Measurements from ENCODE around the gene PSEN2. TPM values are rescaled to one million over a fixed set of nuclear protein-coding genes. Genes with fewer than 3 reads are reported as not detected.
"Not testable (repeated sequence)": the region's sequence is repeated elsewhere in the genome, so short reads cannot be mapped to it uniquely, and the experiment has no call there.

The PSEN2 gene
- total and polyA plus RNA-seq, 7 donors: 4.4 to 56.8 (median 23.2) TPM

GRCh38 chr1:226827968-226828513 lies 42.4 kb upstream of the PSEN2 start:
- intact Hi-C loops (cut with DNase I): loop anchor here (1.0 to 10.0 kb wide), 6 partner anchors 89 to 403 kb away; partner anchors contain the start of gene ITPKB
- no peaks in the 10 kb centered on the region for H3K27me3 ChIP-seq
- TF ChIP-seq, protein P1, sequence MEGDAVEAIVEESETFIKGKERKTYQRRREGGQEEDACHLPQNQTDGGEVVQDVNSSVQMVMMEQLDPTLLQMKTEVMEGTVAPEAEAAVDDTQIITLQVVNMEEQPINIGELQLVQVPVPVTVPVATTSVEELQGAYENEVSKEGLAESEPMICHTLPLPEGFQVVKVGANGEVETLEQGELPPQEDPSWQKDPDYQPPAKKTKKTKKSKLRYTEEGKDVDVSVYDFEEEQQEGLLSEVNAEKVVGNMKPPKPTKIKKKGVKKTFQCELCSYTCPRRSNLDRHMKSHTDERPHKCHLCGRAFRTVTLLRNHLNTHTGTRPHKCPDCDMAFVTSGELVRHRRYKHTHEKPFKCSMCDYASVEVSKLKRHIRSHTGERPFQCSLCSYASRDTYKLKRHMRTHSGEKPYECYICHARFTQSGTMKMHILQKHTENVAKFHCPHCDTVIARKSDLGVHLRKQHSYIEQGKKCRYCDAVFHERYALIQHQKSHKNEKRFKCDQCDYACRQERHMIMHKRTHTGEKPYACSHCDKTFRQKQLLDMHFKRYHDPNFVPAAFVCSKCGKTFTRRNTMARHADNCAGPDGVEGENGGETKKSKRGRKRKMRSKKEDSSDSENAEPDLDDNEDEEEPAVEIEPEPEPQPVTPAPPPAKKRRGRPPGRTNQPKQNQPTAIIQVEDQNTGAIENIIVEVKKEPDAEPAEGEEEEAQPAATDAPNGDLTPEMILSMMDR (IDR thresholded peaks at IDR 0.05): peak in 3 of 4 experiments; percentile 92 to 96 (median 95)
- peak in 3 of 4 donors; percentile 3 to 48 (median 5) for TF ChIP-seq POLR2AphosphoS5 (IDR thresholded peaks at IDR 0.05)
- no peak for TF ChIP-seq POLR2A (IDR thresholded peaks at IDR 0.05)
- TF ChIP-seq EP300 (IDR thresholded peaks at IDR 0.05): no peak
- no peaks in the 10 kb centered on the region for H3K36me3 ChIP-seq
- WGBS, 2 donors: 8 to 12% methylated on average over 19 of the region's 19 CpGs
- peak overlapping the region; percentile 83 to 90 (median 88) for H3K27ac ChIP-seq
- peaks cover 0 to 23% (median 16%) of the 10 kb centered on the region in 4 donors for H3K4me1 ChIP-seq
- peak overlapping the region in 3 of 4 donors; percentile 17 to 28 (median 21) for H3K4me3 ChIP-seq
- DNase-seq: peak; percentile 98
- no peaks in the 10 kb centered on the region for H3K9me3 ChIP-seq

GRCh38 chr1:226829105-226829504 lies 41.3 kb upstream of the PSEN2 start:
- no peak for DNase-seq
- peaks cover 0 to 20% (median 16%) of the 10 kb centered on the region in 4 donors for H3K4me1 ChIP-seq
- no peaks in the 10 kb centered on the region for H3K27me3 ChIP-seq
- no peaks in the 10 kb centered on the region for H3K9me3 ChIP-seq
- no peaks in the 10 kb centered on the region for H3K36me3 ChIP-seq
- no peak overlapping the region for H3K27ac ChIP-seq
- no peak overlapping the region for H3K4me3 ChIP-seq
- intact Hi-C loops (cut with DNase I): loop anchor here (2.0 to 10.0 kb wide), 5 partner anchors 90 to 404 kb away; partner anchors contain the start of gene ITPKB
- TF ChIP-seq POLR2A (IDR thresholded peaks at IDR 0.05) (no peak), EP300 (IDR thresholded peaks at IDR 0.05) (no peak), POLR2AphosphoS5 (IDR thresholded peaks at IDR 0.05) (no peak)
- TF ChIP-seq, protein P1 (IDR thresholded peaks at IDR 0.05): no peak
- 91 to 96% methylated on average over 2 of the region's 2 CpGs for WGBS, 2 donors

GRCh38 chr1:226831953-226832352 lies 38.5 kb upstream of the PSEN2 start:
- H3K4me3 ChIP-seq: no peak overlapping the region
- no peak for DNase-seq
- H3K4me1 ChIP-seq: peaks cover 0 to 15% (median 13%) of the 10 kb centered on the region in 4 donors
- WGBS, 2 donors: 94 to 97% methylated on average over 4 of the region's 4 CpGs
- no peak overlapping the region for H3K27ac ChIP-seq
- intact Hi-C loops (cut with DNase I): no loop called here
- H3K36me3 ChIP-seq: no peaks in the 10 kb centered on the region
- no peaks in the 10 kb centered on the region for H3K27me3 ChIP-seq
- no peaks in the 10 kb centered on the region for H3K9me3 ChIP-seq
- no peak for TF ChIP-seq POLR2AphosphoS5 (IDR thresholded peaks at IDR 0.05)

DNA sequence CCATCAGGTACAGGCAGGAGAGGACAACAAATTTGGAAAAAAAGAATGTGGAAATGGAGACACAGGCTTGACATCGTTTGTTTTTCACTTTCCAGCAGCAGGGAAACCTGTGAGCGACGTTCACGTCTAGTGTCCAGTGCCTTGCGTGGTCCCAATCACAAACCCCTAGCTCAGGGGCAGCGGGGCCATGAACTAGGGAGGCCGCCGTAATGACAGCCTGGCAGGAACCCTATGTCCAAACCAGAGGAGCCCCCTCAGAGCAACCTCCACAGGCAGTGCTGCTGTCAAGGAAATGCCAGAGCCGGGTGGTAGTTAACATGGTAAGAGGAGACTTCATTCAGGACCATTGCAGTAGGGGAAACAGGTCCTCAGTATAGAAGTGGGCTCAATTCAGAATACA lies 37.8 kb upstream of the PSEN2 start:
- 96 to 97% methylated on average over 9 of the region's 9 CpGs for WGBS, 2 donors
- DNase-seq: no peak
- Histone ChIP-seq H3K9me3 (no peaks in the 10 kb centered on the region), H3K4me1 (peaks cover 0 to 9% (median 6%) of the 10 kb centered on the region in 4 donors), H3K27me3 (no peaks in the 10 kb centered on the region), H3K4me3 (no peak overlapping the region), H3K27ac (no peak overlapping the region), H3K36me3 (no peaks in the 10 kb centered on the region)
- TF ChIP-seq, protein P1 (IDR thresholded peaks at IDR 0.05): no peak
- no peak for TF ChIP-seq EP300 (IDR thresholded peaks at IDR 0.05)
- TF ChIP-seq POLR2A (IDR thresholded peaks at IDR 0.05): no peak
- no peak for TF ChIP-seq POLR2AphosphoS5 (IDR thresholded peaks at IDR 0.05)
- intact Hi-C loops (cut with DNase I): no loop called here

GRCh38 chr1:226834179-226834578 lies 36.2 kb upstream of the PSEN2 start:
- intact Hi-C loops (cut with DNase I); H3K27me3 ChIP-seq; DNase-seq; H3K4me1 ChIP-seq; H3K4me3 ChIP-seq; H3K9me3 ChIP-seq; H3K36me3 ChIP-seq; H3K27ac ChIP-seq: not testable (repeated sequence)
- WGBS, 2 donors: 93 to 95% methylated on average over 6 of the region's 6 CpGs

DNA sequence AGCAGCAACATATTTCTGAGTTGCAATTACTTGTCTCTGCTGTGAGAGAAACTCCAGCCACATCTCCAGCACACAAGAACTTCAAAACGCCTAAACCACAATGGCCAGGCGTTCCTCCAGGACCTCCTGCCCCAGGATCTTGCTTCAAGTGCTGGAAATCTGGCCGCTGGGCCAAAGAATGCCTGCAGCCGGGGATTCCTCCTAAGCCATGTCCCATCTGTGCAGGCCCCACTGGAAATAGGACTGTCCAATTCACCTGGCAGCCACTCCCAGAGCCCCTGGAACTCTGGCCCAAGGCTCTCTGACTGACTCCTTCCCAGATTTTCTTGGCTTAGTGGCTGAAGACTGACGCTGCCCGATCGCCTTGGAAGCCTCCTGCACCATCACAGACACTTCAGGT lies 35.0 kb upstream of the PSEN2 start:
- WGBS, 2 donors: 92 to 93% methylated on average over 7 of the region's 7 CpGs
- H3K4me3 ChIP-seq; H3K9me3 ChIP-seq; intact Hi-C loops (cut with DNase I); H3K4me1 ChIP-seq; H3K36me3 ChIP-seq; H3K27me3 ChIP-seq; DNase-seq; H3K27ac ChIP-seq: not testable (repeated sequence)

DNA sequence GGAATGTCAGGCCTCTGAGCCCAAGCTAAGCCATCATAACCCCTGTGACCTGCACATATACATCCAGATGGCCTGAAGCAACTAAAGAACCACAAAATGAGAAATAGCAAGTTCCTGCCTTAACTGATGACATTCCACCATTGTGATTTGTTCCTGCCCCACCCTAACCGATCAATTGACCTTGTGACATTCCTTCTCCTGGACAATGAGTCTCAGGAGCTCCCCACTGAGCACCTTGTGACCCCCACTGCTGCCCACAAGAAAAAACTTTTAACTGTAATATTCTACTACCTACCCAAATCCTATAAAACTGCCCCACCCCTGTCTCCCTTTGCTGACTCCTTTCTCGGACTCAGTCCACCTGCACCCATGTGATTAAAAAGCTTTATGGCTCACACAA lies 32.5 kb upstream of the PSEN2 start:
- H3K27me3 ChIP-seq; H3K27ac ChIP-seq; intact Hi-C loops (cut with DNase I); H3K9me3 ChIP-seq; DNase-seq; H3K4me3 ChIP-seq; H3K36me3 ChIP-seq; H3K4me1 ChIP-seq: not testable (repeated sequence)
- 50 to 85% methylated on average over 2 of the region's 2 CpGs for WGBS, 2 donors
